GM20000 (cell line): ENCODE data around the gene LILRB5.
"Not testable (repeated sequence)": the region's sequence is repeated elsewhere in the genome, so short reads cannot be mapped to it uniquely, and the experiment has no call there.

Experiments
- DNase-seq: peaks from one replicate; pipeline ENCODE4 v3.0.0; 2012; ENCODE audit warnings: low spot score
- TF ChIP-seq, protein P1 (sequence below): IDR thresholded peaks from 2 replicates; pipeline ENCODE4 v1.5.1; 2012; ENCODE audit warnings: mild to moderate bottlenecking, control low read depth; ENCODE audit errors: extremely low read depth, missing control alignments

The LILRB5 gene

DNA sequence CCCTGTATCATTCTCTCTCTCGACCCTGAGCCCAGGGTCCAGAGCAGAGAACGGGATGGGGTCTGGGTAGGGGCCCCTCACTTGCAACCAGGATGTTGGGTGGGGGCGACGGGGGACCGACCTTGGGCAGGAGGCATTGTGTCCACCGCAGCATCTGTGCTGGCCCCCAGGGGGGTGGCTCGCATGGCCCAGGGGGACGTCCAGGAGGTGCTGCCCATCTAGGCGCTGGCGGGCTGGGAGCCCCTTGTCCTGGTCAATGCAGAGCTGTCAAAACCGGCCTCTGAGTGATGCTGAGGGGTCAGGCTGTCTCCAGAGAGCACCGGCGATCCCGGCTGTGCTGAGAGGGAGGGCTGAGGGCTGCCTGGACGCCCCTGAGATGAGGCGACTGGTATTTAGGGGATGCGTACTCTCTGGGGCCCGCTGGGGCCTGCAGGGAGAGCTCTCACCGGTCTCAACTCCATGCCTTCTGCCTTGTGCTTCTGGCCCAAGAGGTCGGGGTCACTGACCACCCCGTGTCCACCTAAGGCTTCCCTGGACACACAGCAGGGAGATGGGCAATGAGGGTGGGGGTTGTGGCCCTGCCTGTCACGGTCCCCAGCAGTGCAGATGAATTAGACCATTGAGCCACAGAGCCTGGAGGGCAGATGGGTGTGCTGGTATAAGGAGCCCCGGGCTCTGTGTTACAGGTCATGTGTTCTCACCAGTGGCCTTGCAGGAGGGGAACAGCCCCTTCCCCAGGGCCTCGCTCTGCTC is 47.8 kb downstream of the LILRB5 start:
- DNase-seq = no peak
- TF ChIP-seq, protein P1, sequence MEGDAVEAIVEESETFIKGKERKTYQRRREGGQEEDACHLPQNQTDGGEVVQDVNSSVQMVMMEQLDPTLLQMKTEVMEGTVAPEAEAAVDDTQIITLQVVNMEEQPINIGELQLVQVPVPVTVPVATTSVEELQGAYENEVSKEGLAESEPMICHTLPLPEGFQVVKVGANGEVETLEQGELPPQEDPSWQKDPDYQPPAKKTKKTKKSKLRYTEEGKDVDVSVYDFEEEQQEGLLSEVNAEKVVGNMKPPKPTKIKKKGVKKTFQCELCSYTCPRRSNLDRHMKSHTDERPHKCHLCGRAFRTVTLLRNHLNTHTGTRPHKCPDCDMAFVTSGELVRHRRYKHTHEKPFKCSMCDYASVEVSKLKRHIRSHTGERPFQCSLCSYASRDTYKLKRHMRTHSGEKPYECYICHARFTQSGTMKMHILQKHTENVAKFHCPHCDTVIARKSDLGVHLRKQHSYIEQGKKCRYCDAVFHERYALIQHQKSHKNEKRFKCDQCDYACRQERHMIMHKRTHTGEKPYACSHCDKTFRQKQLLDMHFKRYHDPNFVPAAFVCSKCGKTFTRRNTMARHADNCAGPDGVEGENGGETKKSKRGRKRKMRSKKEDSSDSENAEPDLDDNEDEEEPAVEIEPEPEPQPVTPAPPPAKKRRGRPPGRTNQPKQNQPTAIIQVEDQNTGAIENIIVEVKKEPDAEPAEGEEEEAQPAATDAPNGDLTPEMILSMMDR = no peak

DNA sequence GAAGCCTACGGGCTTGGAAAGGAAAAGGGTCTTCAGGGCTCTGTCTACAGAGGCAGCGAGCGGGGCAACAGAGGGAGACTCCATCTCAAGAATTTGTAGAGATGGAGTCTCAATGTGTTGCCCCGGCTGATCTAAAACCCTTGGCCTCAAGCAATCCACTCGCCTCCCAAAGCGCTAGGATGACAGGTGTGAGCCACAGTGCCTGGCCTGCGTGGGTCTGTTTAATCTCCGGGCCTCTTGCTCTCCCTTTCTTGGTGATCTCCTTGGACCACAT is 48.4 kb downstream of the LILRB5 start:
- TF ChIP-seq, protein P1 = no peak
- DNase-seq = no peak

DNA sequence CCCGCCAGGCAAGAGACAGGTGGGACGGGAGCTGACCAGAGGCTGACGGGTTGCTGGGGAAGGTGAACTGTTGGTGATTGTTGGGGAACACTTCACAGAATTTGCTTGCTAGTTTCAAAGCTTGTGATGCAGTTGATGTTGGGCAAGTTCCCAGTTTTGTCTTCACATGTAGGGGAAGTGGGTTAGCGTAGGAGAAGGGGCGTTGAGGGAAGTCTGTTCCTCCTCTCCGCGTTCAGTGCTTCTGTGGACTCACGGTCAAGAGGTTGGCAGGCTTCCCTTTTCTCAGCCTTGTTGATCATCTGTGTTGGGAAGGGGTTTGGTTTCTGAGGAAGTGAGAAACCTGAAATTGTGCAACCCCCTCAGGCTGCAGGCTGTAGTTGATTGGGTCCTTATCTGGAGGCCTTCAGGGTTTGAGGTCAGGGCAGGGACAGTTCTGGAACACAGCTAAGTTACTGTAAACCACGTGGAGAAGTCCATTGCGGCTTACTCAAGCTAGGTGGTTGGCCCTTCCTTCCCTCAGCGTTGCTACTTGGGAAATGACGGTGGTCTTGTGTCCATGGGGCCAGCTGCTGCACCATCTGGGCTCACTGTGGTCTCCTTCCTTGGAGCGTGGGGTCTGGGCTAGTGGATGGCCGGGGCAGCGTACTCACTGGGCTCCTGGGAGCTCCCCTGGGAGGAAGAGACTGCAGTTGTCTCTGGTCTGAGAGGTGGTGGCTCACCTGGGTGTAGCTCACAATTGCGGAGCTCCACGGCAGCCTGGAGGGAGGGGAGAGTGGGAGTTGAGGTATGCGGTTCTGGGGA is 48.9 kb downstream of the LILRB5 start:
- peak; percentile 57 for DNase-seq
- TF ChIP-seq, protein P1 = no peak

DNA sequence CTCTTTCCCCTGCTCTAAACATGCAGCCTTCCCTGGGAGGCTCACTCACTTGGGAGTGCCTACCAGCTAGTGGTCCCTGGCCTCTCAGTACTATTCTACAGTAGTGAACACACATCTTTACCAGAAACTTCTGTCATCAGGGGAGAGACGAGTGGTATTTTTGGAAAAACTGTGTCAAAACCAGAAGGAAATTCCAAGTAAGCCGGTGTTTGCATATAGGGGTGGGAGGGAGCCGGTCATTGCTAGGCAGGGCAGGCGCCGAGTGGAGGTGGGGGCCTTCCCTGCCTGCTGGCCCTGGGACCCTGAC is 49.4 kb downstream of the LILRB5 start:
- DNase-seq = no peak
- TF ChIP-seq, protein P1 = no peak

DNA sequence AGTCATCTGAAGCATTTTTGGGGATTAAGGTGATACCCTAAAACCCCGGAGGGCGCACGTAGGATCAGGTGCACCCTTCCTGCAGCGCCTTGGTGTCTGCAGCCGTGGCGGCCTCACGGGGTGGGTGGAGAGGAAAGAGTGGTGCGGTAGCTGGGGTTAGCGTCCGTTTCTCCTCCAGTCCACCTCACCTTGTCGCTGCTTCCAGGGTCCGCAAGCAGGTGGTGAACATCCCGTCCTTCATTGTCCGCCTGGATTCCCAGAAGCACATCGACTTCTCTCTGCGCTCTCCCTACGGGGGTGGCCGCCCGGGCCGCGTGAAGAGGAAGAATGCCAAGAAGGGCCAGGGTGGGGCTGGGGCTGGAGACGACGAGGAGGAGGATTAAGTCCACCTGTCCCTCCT is 49.9 kb downstream of the LILRB5 start:
- DNase-seq = not testable (repeated sequence)

DNA sequence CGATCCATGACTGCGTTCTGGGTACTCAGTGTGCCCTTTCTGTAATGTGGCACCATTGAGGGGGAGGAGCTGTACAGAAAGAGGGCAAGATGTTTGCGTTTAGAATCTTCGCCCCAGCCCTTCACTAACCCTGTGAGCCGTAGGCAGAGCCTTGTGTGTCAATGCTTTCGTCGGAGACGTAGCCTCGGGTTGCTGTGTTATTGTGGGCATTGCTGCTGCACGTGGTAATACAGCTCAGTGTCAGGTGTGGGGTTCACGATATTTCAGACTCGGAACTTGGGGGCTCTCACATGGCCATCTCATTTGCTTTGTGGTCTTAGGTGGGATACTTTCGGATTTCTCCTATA is 50.3 kb downstream of the LILRB5 start:
- TF ChIP-seq, protein P1 = no peak
- no peak for DNase-seq

DNA sequence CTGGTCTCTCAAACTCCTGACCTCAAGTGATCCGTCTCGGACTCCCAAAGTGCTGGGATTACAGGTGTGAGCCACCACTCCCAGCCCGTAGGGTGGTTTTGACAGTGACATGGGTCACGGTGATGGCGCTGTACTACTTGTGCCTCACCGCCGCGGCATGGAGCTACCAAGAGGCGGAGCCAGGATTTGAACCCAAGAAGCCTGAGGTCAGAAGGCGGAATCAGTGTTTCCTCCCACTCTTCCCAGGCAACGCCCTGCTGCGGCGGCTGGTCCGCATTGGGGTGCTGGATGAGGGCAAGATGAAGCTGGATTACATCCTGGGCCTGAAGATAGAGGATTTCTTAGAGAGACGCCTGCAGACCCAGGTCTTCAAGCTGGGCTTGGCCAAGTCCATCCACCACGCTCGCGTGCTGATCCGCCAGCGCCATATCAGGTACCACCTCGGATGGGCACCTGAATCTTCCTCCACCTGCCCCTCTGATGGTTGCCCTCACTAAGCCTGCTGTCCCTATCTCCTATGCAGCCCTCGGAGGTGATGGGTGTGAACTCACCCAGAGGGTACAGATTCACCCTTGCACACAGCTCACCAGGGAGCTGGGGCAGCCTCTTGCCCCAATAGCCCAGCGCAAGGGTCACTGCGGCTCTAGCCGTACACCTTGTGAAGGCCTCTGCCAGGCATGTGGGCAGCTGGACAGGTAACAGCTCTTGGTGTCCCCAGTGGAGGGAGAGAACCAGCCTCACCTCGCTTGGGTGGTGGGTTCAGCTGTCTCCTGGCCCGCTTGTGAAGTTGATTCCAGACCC is 50.8 kb downstream of the LILRB5 start:
- TF ChIP-seq, protein P1 = no peak
- DNase-seq = no peak
